H1 (cell line): Measurements from ENCODE around the gene RERE.

Experiments
- CEBPB ChIP-seq: IDR thresholded peaks from 2 replicates; pipeline ENCODE4 v1.6.1; 2012; ENCODE audit warnings: low read depth, low read length
- EP300 ChIP-seq, 2 experiments: IDR thresholded peaks; 1 replicate in 1 of 2; 2 replicates in 1 of 2; pipeline ENCODE4 v1.6.1; 2011 to 2012; ENCODE audit warnings: low read depth in 2 of 2, low read length in 2 of 2, mild to moderate bottlenecking in 2 of 2, borderline replicate concordance in 1 of 2, inconsistent platforms in 1 of 2, moderate library complexity in 1 of 2
- JUN ChIP-seq: IDR thresholded peaks from 2 replicates; pipeline ENCODE4 v1.6.1; 2011; ENCODE audit warnings: low read depth, mild to moderate bottlenecking, improper control_type of control experiment, low read length
- KDM1A ChIP-seq: fragments of 200-600, 300-600 bp; sonication (generic); IDR thresholded peaks from 2 replicates; pipeline ENCODE4 v1.7.1; 2016; ENCODE audit warnings: mild to moderate bottlenecking, low read length, borderline replicate concordance
- POLR2A ChIP-seq, 2 experiments: IDR thresholded peaks; 1 replicate in 1 of 2; 2 replicates in 1 of 2; pipeline ENCODE4 v1.6.1; 2011; ENCODE audit warnings: low read depth in 2 of 2, low read length in 2 of 2, mild to moderate bottlenecking in 2 of 2; ENCODE audit errors: control extremely low read depth in 1 of 2
- SP4 ChIP-seq: IDR thresholded peaks from 2 replicates; pipeline ENCODE4 v1.6.1; 2012; ENCODE audit warnings: low read length, inconsistent platforms
- TEAD4 ChIP-seq: IDR thresholded peaks from 2 replicates; pipeline ENCODE4 v1.6.1; 2012; ENCODE audit warnings: low read depth, low read length, inconsistent platforms, mixed read lengths
- YY1 ChIP-seq: IDR thresholded peaks from 2 replicates; pipeline ENCODE4 v1.6.1; 2011; ENCODE audit warnings: low read depth, mild to moderate bottlenecking, low read length
- TF ChIP-seq, protein P1 (sequence below), 3 experiments: IDR thresholded peaks; 1 replicate in 2 of 3; 2 replicates in 1 of 3; pipeline versions ENCODE4 v1.5.1 to v1.6.1; 2011; ENCODE audit warnings: low read length in 3 of 3, mild to moderate bottlenecking in 3 of 3, inconsistent platforms in 2 of 3, low read depth in 1 of 3, moderate library complexity in 1 of 3; ENCODE audit not compliant: insufficient read depth in 1 of 3; ENCODE audit errors: control extremely low read depth in 1 of 3
- TF ChIP-seq, protein P2 (sequence below): IDR thresholded peaks from 2 replicates; pipeline ENCODE4 v1.6.1; 2011; ENCODE audit warnings: low read depth, mild to moderate bottlenecking, low read length; ENCODE audit not compliant: insufficient read depth

DNA sequence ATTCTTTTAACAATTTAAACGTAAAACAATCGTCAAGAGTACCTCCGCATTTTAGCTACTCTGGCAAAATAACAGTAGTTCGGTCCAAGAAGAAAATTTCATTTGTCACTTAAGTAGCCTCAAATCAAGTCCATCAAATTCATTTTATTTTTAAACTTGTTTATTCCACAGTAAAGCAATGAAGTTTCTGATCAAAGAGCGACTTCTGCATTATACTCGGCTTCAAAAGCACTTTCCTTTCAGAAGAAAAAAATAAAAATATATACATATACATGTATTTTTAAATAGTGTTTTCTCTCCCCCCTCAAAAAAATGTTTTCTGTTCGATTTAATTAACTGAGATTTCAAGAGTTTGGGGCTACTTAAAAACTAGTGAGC is 115.0 kb downstream of the RERE start:
- TF ChIP-seq, protein P1, sequence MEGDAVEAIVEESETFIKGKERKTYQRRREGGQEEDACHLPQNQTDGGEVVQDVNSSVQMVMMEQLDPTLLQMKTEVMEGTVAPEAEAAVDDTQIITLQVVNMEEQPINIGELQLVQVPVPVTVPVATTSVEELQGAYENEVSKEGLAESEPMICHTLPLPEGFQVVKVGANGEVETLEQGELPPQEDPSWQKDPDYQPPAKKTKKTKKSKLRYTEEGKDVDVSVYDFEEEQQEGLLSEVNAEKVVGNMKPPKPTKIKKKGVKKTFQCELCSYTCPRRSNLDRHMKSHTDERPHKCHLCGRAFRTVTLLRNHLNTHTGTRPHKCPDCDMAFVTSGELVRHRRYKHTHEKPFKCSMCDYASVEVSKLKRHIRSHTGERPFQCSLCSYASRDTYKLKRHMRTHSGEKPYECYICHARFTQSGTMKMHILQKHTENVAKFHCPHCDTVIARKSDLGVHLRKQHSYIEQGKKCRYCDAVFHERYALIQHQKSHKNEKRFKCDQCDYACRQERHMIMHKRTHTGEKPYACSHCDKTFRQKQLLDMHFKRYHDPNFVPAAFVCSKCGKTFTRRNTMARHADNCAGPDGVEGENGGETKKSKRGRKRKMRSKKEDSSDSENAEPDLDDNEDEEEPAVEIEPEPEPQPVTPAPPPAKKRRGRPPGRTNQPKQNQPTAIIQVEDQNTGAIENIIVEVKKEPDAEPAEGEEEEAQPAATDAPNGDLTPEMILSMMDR (IDR thresholded peaks at IDR 0.05; ENCODE audit: control extremely low read depth in 1 of 3, insufficient read depth in 1 of 3, low read depth in 1 of 3, low read length in 3 of 3), result no peak
- no peak for TF ChIP-seq SP4
- TF ChIP-seq YY1, result no peak
- TF ChIP-seq JUN, result no peak
- TF ChIP-seq, protein P2, sequence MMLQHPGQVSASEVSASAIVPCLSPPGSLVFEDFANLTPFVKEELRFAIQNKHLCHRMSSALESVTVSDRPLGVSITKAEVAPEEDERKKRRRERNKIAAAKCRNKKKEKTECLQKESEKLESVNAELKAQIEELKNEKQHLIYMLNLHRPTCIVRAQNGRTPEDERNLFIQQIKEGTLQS, result no peak
- no peak for TF ChIP-seq CEBPB
- no peak for TF ChIP-seq KDM1A
- no peak for TF ChIP-seq POLR2A (IDR thresholded peaks at IDR 0.05; ENCODE audit: control extremely low read depth in 1 of 2, low read depth in 2 of 2, low read length in 2 of 2)
- TF ChIP-seq TEAD4, result no peak
- TF ChIP-seq EP300 (IDR thresholded peaks at IDR 0.05; ENCODE audit: borderline replicate concordance in 1 of 2, low read depth in 2 of 2, low read length in 2 of 2), result no peak
